HCT116 (cell line): ENCODE measurements around the gene ZNF717. TPM values are rescaled to one million over a fixed set of nuclear protein-coding genes. Genes with fewer than 3 reads are reported as not detected.
A peak's percentile ranks its signal among the peaks of the same experiment; 100 is the strongest.
"Not testable (repeated sequence)": the region's sequence is repeated elsewhere in the genome, so short reads cannot be mapped to it uniquely, and the experiment has no call there.

Experiments used
- ATAC-seq: fragments of 200-7000 bp; cut with Tn5 transposase; 2 replicates; pipeline ENCODE4 v1.9.1; 2020; ENCODE audit warnings: mild to moderate bottlenecking, moderate library complexity
- Bru-seq: library from RNA; stranded (reverse); fragments of 400-500 nt; gene quantifications from one replicate; lab custom pipeline; 2021; lab: Mats Ljungman, UMichigan
- BruChase-seq, 2 experiments: library from RNA; stranded (reverse); fragments of 400-500 nt; gene quantifications; one replicate each; lab custom pipeline; 2021; lab: Mats Ljungman, UMichigan
- BruUV-seq: library from RNA; stranded (reverse); fragments of 400-500 nt; replicated peaks from 2 replicates; lab custom pipeline; 2021; lab: Mats Ljungman, UMichigan
- CTCF ChIA-PET: fragments of 300-600 bp; sonication (Branson Sonifier 250); formaldehyde crosslinking; loops from one replicate; lab custom pipeline; 2021; ENCODE audit warnings: antibody characterized with exemption; lab: Charles Lee
- POLR2A ChIA-PET: fragments of 300-600, 350-600 bp; sonication (Branson Sonifier 250); formaldehyde crosslinking; loops from one replicate; lab custom pipeline; 2021; ENCODE audit warnings: antibody characterized with exemption; lab: Charles Lee
- RAD21 ChIA-PET, 2 experiments: fragments of 300-600 bp; sonication (Branson Sonifier 250); formaldehyde crosslinking; loops; one replicate each; lab custom pipeline; 2023; ENCODE audit warnings: low total read pairs in 2 of 2; ENCODE audit not compliant: uncharacterized antibody in 2 of 2, unreplicated experiment in 2 of 2, low non-redundant PET in 1 of 2; lab: Charles Lee
- DNase-seq: peaks from one replicate; pipeline ENCODE4 v3.0.0-alpha.2; 2010; ENCODE audit warnings: low read depth, low spot score
- H2AFZ ChIP-seq: fragments of 200-600 bp; shearing (Covaris generic), sonication (generic); 2 replicates; pipeline ENCODE4 v1.6.1; 2017; ENCODE audit warnings: low read depth, mixed run types, mixed read lengths, antibody characterized with exemption, low read length; ENCODE audit not compliant: poor library complexity, severe bottlenecking
- H3K27ac ChIP-seq: 2 replicates; pipeline ENCODE4 v1.5.1; 2012; ENCODE audit warnings: low read depth, low read length
- H3K27me3 ChIP-seq: fragments of 200-600 bp; sonication (generic); 2 replicates; pipeline ENCODE4 v1.6.1; 2016; ENCODE audit warnings: mixed run types, low read length, mixed read lengths; ENCODE audit not compliant: insufficient read depth
- H3K36me3 ChIP-seq, 2 experiments: fragments of 200-500 bp in 1 of 2; fragments of 200-600 bp in 1 of 2; sonication (Bioruptor generic) in 1 of 2; sonication (generic) in 1 of 2; 2 replicates each; pipeline versions ENCODE4 v1.5.1 to v1.6.1; 2014 to 2016; ENCODE audit warnings: low read length in 2 of 2, inconsistent platforms in 1 of 2, mixed read lengths in 1 of 2, mixed run types in 1 of 2; ENCODE audit not compliant: insufficient read depth in 2 of 2, control insufficient read depth in 1 of 2
- H3K4me1 ChIP-seq, 2 experiments: fragments of 200-600 bp in 1 of 2; sonication (generic) in 1 of 2; 2 replicates each; pipeline versions ENCODE4 v1.5.1 to v1.6.1; 2012 to 2017; ENCODE audit warnings: low read length in 2 of 2, inconsistent platforms in 1 of 2, mild to moderate bottlenecking in 1 of 2, mixed read lengths in 1 of 2, mixed run types in 1 of 2, moderate library complexity in 1 of 2; ENCODE audit not compliant: insufficient read depth in 2 of 2, control insufficient read depth in 1 of 2
- H3K4me2 ChIP-seq: fragments of 200-600 bp; sonication (generic); 2 replicates; pipeline ENCODE4 v1.6.1; 2017; ENCODE audit warnings: mixed run types, low read length, mixed read lengths
- H3K4me3 ChIP-seq, 2 experiments: fragments of 200-600 bp in 1 of 2; sonication (generic) in 1 of 2; replicated peaks in 1 of 2; 2 replicates each; pipeline ENCODE4 v1.5.1; 2011 to 2016; ENCODE audit warnings: low read length in 2 of 2, control low read depth in 1 of 2, low read depth in 1 of 2, mild to moderate bottlenecking in 1 of 2, mixed read lengths in 1 of 2, mixed run types in 1 of 2
- H3K79me2 ChIP-seq: fragments of 200-600 bp; sonication (generic); 2 replicates; pipeline ENCODE4 v1.6.1; 2017; ENCODE audit warnings: mild to moderate bottlenecking, mixed run types, low read length, moderate library complexity, mixed read lengths; ENCODE audit not compliant: insufficient read depth
- H3K9ac ChIP-seq: fragments of 200-600 bp; sonication (generic); 2 replicates; pipeline ENCODE4 v1.6.1; 2016; ENCODE audit warnings: low read length, mixed read lengths
- H3K9me2 ChIP-seq: fragments of 200-600 bp; sonication (generic), shearing (Covaris generic); 2 replicates; pipeline ENCODE4 v1.6.1; 2017; ENCODE audit warnings: mixed run types, mild to moderate bottlenecking, moderate library complexity; ENCODE audit not compliant: insufficient read depth
- H3K9me3 ChIP-seq, 2 experiments: fragments of 200-500 bp in 1 of 2; fragments of 200-600 bp in 1 of 2; sonication (Bioruptor generic) in 1 of 2; sonication (generic) in 1 of 2; 2 replicates each; pipeline ENCODE4 v1.6.1; 2014 to 2017; ENCODE audit warnings: low read length in 2 of 2, mixed read lengths in 2 of 2, inconsistent platforms in 1 of 2, low read depth in 1 of 2, mild to moderate bottlenecking in 1 of 2, mixed run types in 1 of 2, moderate library complexity in 1 of 2; ENCODE audit not compliant: control insufficient read depth in 1 of 2, insufficient read depth in 1 of 2
- H4K20me1 ChIP-seq: fragments of 200-600 bp; sonication (generic), shearing (Covaris generic); 2 replicates; pipeline ENCODE4 v1.6.1; 2017; ENCODE audit warnings: mixed run types, mild to moderate bottlenecking, moderate library complexity; ENCODE audit not compliant: insufficient read depth
- intact Hi-C: fragments of 100-400 bp; cut with micrococcal nuclease; formaldehyde crosslinking; loops from 2 replicates; pipeline ENCODE4 v1.10.0; 2022
- long read RNA-seq: library from polyadenylated mRNA; unstranded; transcript quantifications from one replicate; pipeline ENCODE4 v2.0.0, GENCODE V29; 2021; ENCODE audit not compliant: unreplicated experiment
- polyA plus RNA-seq: library from polyadenylated mRNA; unstranded; fragments of >200 nt; gene quantifications from 2 replicates; pipeline ENCODE4 v1.2.1, GENCODE V29; 2012; ENCODE audit warnings: missing spikeins
- total RNA-seq: library from RNA; stranded (reverse); gene quantifications from one replicate; pipeline ENCODE4 v1.2.1, GENCODE V29; 2021; ENCODE audit not compliant: unreplicated experiment

Gene ZNF717
- total RNA-seq (0.12 TPM), Bru-seq, nascent RNA (percentile 11 among the genes with signal in this experiment), BruChase-seq, experiment 1, labeled RNA remaining after a 6-hour chase (percentile 9 among the genes with signal in this experiment), BruChase-seq, experiment 2, labeled RNA remaining after a 2-hour chase (percentile 8 among the genes with signal in this experiment)
- not detected in 2 replicates for polyA plus RNA-seq
- long read RNA-seq: 0 reads

DNA sequence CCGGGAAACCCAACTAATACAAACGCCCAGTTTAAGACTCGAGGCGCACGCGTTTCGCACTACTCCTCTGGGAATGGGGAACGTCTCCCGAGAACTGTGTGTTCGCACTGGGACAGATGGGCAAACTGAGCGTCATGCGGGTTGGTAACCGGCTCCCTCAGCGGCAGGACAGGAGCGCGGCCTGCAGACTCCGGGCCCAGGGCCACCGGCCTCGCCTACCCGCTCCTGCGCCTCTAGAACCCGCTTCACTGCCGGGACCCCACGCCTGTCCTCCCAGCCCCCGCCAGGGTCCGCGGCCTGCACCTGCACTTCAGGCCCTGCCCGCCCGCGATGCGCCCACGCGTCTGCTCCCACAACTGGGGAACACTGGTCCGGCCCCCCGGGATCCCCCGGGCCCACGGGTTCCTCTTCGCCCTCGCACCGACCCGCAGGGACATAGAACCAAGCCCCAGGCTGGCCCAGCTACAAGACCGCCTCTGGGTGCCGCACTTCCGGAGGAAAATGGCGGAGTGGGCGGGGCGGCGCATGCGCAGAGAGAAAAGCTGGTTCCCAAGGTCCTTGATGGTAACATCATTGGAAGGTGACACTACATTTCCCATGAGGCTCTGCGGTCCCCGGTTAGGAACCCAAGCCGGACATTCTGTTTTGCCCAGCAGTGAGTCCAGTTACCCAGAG lies at the start of gene ZNF717:
Gene ZNF717, minus strand, starts transcription at position 469 of the 675 bp plus-strand sequence. CDS start 2,187 bp downstream, outside the sequence.
- H2AFZ ChIP-seq, H3K9me2 ChIP-seq, intact Hi-C loops, RAD21 ChIA-PET, POLR2A ChIA-PET, H3K79me2 ChIP-seq, H4K20me1 ChIP-seq, CTCF ChIA-PET, ATAC-seq, H3K9me3 ChIP-seq, DNase-seq, H3K4me3 ChIP-seq, H3K36me3 ChIP-seq, H3K9ac ChIP-seq, H3K4me1 ChIP-seq, H3K27me3 ChIP-seq, H3K4me2 ChIP-seq, H3K27ac ChIP-seq, BruUV-seq: not testable (repeated sequence)

DNA sequence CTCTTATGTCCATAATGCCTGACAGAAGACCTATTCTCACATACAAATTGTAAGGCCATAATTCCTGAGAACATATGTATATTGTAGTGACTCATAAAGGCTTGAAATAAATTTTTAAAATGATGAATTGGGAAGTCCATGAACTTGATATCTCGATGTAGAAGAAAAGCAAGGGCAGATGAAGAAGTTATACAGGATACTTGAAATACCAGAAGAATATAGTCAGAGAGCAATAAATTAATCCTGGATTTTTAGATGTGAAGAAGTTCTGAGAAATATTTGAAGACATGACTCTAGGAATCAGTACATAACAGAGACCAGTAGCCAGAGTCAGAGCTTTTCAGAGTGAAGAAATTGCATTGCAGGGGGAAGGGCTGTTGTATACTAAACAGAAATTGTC lies 45.7 kb upstream of the ZNF717 start:
- DNase-seq, H3K27me3 ChIP-seq, H2AFZ ChIP-seq, ATAC-seq, H3K36me3 ChIP-seq, RAD21 ChIA-PET, H3K4me2 ChIP-seq, POLR2A ChIA-PET, H3K4me3 ChIP-seq, BruUV-seq, CTCF ChIA-PET, H3K9me2 ChIP-seq, H3K79me2 ChIP-seq, H4K20me1 ChIP-seq, H3K9ac ChIP-seq, H3K27ac ChIP-seq, H3K9me3 ChIP-seq, intact Hi-C loops, H3K4me1 ChIP-seq: not testable (repeated sequence)

DNA sequence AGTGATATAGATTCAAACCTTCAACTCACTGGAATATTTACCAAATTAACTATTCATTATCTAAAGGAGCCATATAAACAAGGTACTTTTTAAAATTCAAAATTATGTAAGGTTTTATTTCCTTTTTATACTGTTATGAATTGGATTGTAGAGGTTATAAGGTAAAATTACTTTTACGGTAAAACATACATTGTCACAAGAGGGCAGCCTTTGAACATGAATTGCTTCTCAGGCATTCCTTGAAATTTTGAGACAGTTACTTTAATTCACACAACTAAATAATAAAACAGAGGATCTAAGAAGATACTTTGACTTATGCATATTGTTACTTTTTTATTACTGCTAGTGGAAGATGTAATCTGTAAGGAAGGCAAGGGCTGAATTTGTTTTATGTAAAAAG lies 32.7 kb upstream of the ZNF717 start:
- CTCF ChIA-PET, intact Hi-C loops, H3K9ac ChIP-seq, H2AFZ ChIP-seq, H3K27me3 ChIP-seq, POLR2A ChIA-PET, H3K4me2 ChIP-seq, DNase-seq, RAD21 ChIA-PET, H3K79me2 ChIP-seq, H4K20me1 ChIP-seq, H3K4me1 ChIP-seq, H3K4me3 ChIP-seq, BruUV-seq, ATAC-seq, H3K9me3 ChIP-seq, H3K36me3 ChIP-seq, H3K9me2 ChIP-seq, H3K27ac ChIP-seq: not testable (repeated sequence)

DNA sequence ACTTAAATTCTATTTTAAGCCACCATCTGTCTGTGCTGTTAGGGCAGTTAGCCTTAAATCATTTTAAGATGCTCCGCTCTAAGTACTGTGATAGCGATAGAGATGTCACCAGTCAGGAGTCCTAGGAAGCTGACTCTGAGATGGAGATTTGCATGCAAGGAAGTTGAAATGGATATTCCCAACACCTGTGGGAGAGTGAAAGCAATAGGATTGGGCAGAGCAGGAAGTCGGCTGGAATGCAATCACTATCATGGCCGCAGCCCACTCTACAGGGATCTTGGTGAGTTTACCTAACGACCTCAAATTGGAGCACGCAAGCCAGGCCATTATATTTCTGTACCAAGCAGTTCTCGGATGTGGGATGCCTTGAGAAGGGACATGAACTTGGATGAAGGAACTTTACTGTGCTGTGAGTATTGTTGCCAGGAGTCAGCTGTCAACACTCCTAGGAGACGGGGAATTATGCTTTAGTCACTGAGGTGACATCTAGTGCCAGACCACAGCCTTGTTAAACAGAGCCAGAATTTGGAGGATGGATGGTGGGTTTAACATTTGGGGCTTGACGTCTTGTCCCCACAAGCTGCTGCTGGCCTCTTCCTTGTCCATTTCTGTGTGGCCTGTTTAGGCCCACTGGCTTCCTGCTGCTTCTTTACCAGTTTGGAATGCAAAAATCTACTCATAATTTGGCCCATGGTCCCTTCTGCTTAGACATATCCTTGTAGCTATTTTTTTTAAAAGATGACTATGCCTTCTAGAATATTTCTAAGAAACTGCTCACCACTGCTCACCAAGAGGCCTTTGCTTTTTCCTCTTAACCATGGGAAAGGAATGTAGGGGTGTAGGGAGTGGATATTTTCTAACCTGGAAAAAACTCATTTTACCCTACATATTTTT lies 31.2 kb upstream of the ZNF717 start:
- H3K79me2 ChIP-seq, ATAC-seq, H3K9me2 ChIP-seq, H3K9me3 ChIP-seq, H2AFZ ChIP-seq, DNase-seq, H4K20me1 ChIP-seq, intact Hi-C loops, POLR2A ChIA-PET, H3K36me3 ChIP-seq, H3K27me3 ChIP-seq, RAD21 ChIA-PET, H3K4me1 ChIP-seq, H3K27ac ChIP-seq, H3K4me3 ChIP-seq, CTCF ChIA-PET, H3K9ac ChIP-seq, BruUV-seq, H3K4me2 ChIP-seq: not testable (repeated sequence)
